GM12878 (cell line): ENCODE data around the gene ALOX12B. TPM values are rescaled to one million over a fixed set of nuclear protein-coding genes. Genes with fewer than 3 reads are reported as not detected.

Experiments used
- BACH1 ChIP-seq: fragments of 450-650 bp; IDR thresholded peaks from 2 replicates; pipeline ENCODE4 v1.6.1; 2017; ENCODE audit warnings: mild to moderate bottlenecking, borderline replicate concordance
- CEBPZ ChIP-seq: fragments of 150-350 bp; IDR thresholded peaks from 2 replicates; pipeline ENCODE4 v1.6.1; 2016; ENCODE audit warnings: low read depth, low read length
- CREB1 ChIP-seq: IDR thresholded peaks from 2 replicates; pipeline ENCODE4 v1.6.1; 2012; ENCODE audit warnings: low read depth, mild to moderate bottlenecking, inconsistent platforms
- EED ChIP-seq: sonication (generic); IDR thresholded peaks from 2 replicates; pipeline ENCODE4 v1.6.1; 2016; ENCODE audit warnings: antibody characterized with exemption, low read depth
- ELK1 ChIP-seq: IDR thresholded peaks from 2 replicates; pipeline ENCODE4 v1.6.1; 2012; ENCODE audit warnings: low read depth, low read length, improper control_type of control experiment
- EP300 ChIP-seq, 2 experiments: fragments of 150-350 bp in 1 of 2; IDR thresholded peaks; 2 replicates each; pipeline ENCODE4 v1.6.1; 2011 to 2012; ENCODE audit warnings: low read depth in 2 of 2, low read length in 2 of 2, borderline replicate concordance in 1 of 2, improper control_type of control experiment in 1 of 2, inconsistent platforms in 1 of 2; ENCODE audit not compliant: control insufficient read depth in 1 of 2
- EZH2 ChIP-seq: IDR thresholded peaks from 2 replicates; pipeline ENCODE4 v1.6.1; 2012; ENCODE audit warnings: low read depth, mild to moderate bottlenecking, control low read depth, inconsistent platforms, low read length, borderline replicate concordance; ENCODE audit not compliant: control insufficient read depth
- GABPA ChIP-seq: IDR thresholded peaks from 2 replicates; pipeline ENCODE4 v1.6.1; 2014; ENCODE audit warnings: antibody characterized with exemption, low read depth, mild to moderate bottlenecking, inconsistent platforms
- GATAD2B ChIP-seq: fragments of 450-650 bp; conservative IDR thresholded peaks from 2 replicates; pipeline ENCODE4 v1.6.1; 2017; ENCODE audit warnings: low read depth, mild to moderate bottlenecking, moderate library complexity
- HSF1 ChIP-seq: fragments of 150-350 bp; IDR thresholded peaks from 2 replicates; pipeline ENCODE4 v1.6.1; 2014; ENCODE audit warnings: mild to moderate bottlenecking, low read depth, low read length
- JUNB ChIP-seq: IDR thresholded peaks from 2 replicates; pipeline ENCODE4 v1.6.1; 2016; ENCODE audit warnings: antibody characterized with exemption, mild to moderate bottlenecking
- MEF2A ChIP-seq: IDR thresholded peaks from 2 replicates; pipeline ENCODE4 v1.6.1; 2011; ENCODE audit warnings: low read depth, mild to moderate bottlenecking, low read length, moderate library complexity; ENCODE audit not compliant: insufficient read depth
- RFX5 ChIP-seq: IDR thresholded peaks from 2 replicates; pipeline ENCODE4 v1.6.1; 2011; ENCODE audit warnings: low read depth, low read length, improper control_type of control experiment
- SKIL ChIP-seq: fragments of 450-650 bp; IDR thresholded peaks from 2 replicates; pipeline ENCODE4 v1.6.1; 2017; ENCODE audit warnings: mild to moderate bottlenecking, low read depth, inconsistent platforms; ENCODE audit not compliant: poor library complexity, severe bottlenecking
- SREBF2 ChIP-seq: IDR thresholded peaks from 2 replicates; pipeline ENCODE4 v1.6.1; 2012; ENCODE audit warnings: mild to moderate bottlenecking, low read length
- TCF12 ChIP-seq: IDR thresholded peaks from 2 replicates; pipeline ENCODE4 v1.6.1; 2011; ENCODE audit warnings: low read depth, mild to moderate bottlenecking, low read length
- USF1 ChIP-seq: IDR thresholded peaks from 2 replicates; pipeline ENCODE4 v1.6.1; 2011; ENCODE audit warnings: borderline replicate concordance, low read depth, mild to moderate bottlenecking, moderate library complexity, mixed read lengths, low read length; ENCODE audit not compliant: insufficient read depth; ENCODE audit errors: extremely low read length
- ZSCAN29 ChIP-seq: fragments of 450-650 bp; IDR thresholded peaks from 2 replicates; pipeline ENCODE4 v1.6.1; 2017; ENCODE audit warnings: mild to moderate bottlenecking, moderate library complexity
- polyA plus RNA-seq, 11 experiments: library from polyadenylated mRNA; depleted of rRNA in 4 of 11; unstranded in 6 of 11; stranded (reverse) in 5 of 11; fragments of >200 nt; fragmentation: Nextera tagmentation in 4 of 11; fragmentation: Illumina TruSeq in 1 of 11; extraction: Ambion mirVana in 4 of 11; extraction: Trizol in 1 of 11; gene quantifications; 1 replicate in 1 of 11; 2 replicates in 10 of 11; pipeline versions ENCODE4 v1.2.1 to v1.2.3, GENCODE V29; 2011 to 2016; ENCODE audit warnings: inconsistent platforms in 2 of 11, missing spikeins in 2 of 11, low read depth in 1 of 11
- total RNA-seq, 4 experiments: library from RNA; depleted of rRNA in 3 of 4; stranded (reverse); fragments of >200 nt in 3 of 4; fragmentation: Illumina TruSeq in 1 of 4; extraction: Trizol in 1 of 4; gene quantifications; 2 replicates each; pipeline versions ENCODE4 v1.2.1 to v1.2.3, GENCODE V29; 2013 to 2021

Gene ALOX12B
- total and polyA plus RNA-seq, 10 of the 15 experiments (the other 5 are each of a cell fraction or from before 2014, with no cell fraction given): 0.17 to 0.54 TPM; not detected in 8

GRCh38 chr17:8125154-8125946 lies 37.8 kb upstream of the ALOX12B start (continued):
- peak; percentile 85 for TF ChIP-seq SKIL
- peak; percentile 97 for TF ChIP-seq SREBF2
- TF ChIP-seq GATAD2B: peak; percentile 40; the same call in 1 of the 2 replicates
- no peak for TF ChIP-seq JUNB
- TF ChIP-seq GABPA: peak; percentile 57
- no peak for TF ChIP-seq EED
- TF ChIP-seq MEF2A: no peak
- TF ChIP-seq USF1: no peak
- TF ChIP-seq ZSCAN29: peak; percentile 91
- TF ChIP-seq TCF12: 0 out of 2 replicates have a peak, but pooled peaks have one; percentile 28
- TF ChIP-seq HSF1: no peak
- no peak for TF ChIP-seq CEBPZ
- 0 out of 2 replicates have a peak, but pooled peaks have one; percentile 18 for TF ChIP-seq CREB1
- no peak for TF ChIP-seq EP300 (IDR thresholded peaks at IDR 0.05; ENCODE audit: borderline replicate concordance in 1 of 2, control insufficient read depth in 1 of 2, low read depth in 2 of 2, low read length in 2 of 2)
- TF ChIP-seq ELK1: 0 out of 2 replicates have a peak, but pooled peaks have one; percentile 29
- TF ChIP-seq EZH2: no peak
- peak; percentile 59; the same call in 1 of the 2 replicates for TF ChIP-seq BACH1
- TF ChIP-seq RFX5: no peak
